ENCODE data around the gene LGI4. TPM values are rescaled to one million over a fixed set of nuclear protein-coding genes. Genes with fewer than 3 reads are reported as not detected.

The LGI4 gene
- polyA plus RNA-seq, 2 of the 4 experiments (the other 2 are of a cell fraction) = 0.06 to 0.09 TPM

GRCh38 chr19:35079826-35080225 lies 55.0 kb downstream of the LGI4 start:
- 49% methylated on average over 14 of the region's 14 CpGs for WGBS (ENCODE audit: missing lambda C conversion rate)
- DNase-seq (ENCODE audit: low read depth in 1 of 2, low spot score in 1 of 2) (no peak), FAIRE-seq (no peak), ATAC-seq (no peak)
- ChIA-PET CTCF (interaction anchor here (0.6 to 9.9 kb wide), 12 partner anchors 9 to 416 kb away, joined by 3 to 102 read pairs (median 9); partner anchors contain the start of gene LGI4), POLR2A (no interaction called here)
- TF ChIP-seq RFX5 (IDR thresholded peaks at IDR 0.05) (no peak), EHF (CRISPR knock-in tag; IDR thresholded peaks at IDR 0.05) (no peak), CBX8 (IDR thresholded peaks at IDR 0.05) (no peak), HDAC2 (IDR thresholded peaks at IDR 0.05) (no peak), EHMT2 (IDR thresholded peaks at IDR 0.05; ENCODE audit: low read depth) (no peak), HMGXB4 (CRISPR knock-in tag; IDR thresholded peaks at IDR 0.05; ENCODE audit: borderline replicate concordance) (no peak), POLR2AphosphoS2 (conservative IDR thresholded peaks at IDR 0.05; ENCODE audit: low read length) (no peak), RAD21 (conservative IDR thresholded peaks at IDR 0.05 in 1 of 2, IDR thresholded peaks at IDR 0.05 in 1 of 2) (no peak), FOSB (CRISPR knock-in tag; IDR thresholded peaks at IDR 0.05) (no peak), BHLHE40 (IDR thresholded peaks at IDR 0.05; ENCODE audit: low read depth, low read length) (no peak), HEYL (CRISPR knock-in tag; IDR thresholded peaks at IDR 0.05) (no peak), JUN (IDR thresholded peaks at IDR 0.05) (no peak), NFE2L2 (conservative IDR thresholded peaks at IDR 0.05; ENCODE audit: low read length) (no peak), CHD2 (IDR thresholded peaks at IDR 0.05; ENCODE audit: low read length, partially characterized antibody) (no peak)
- no peak overlapping the region for H3K27ac ChIP-seq
- no peak overlapping the region for H3K4me3 ChIP-seq
- H3K4me1 ChIP-seq = no peaks in the 10 kb centered on the region
- H3K9me3 ChIP-seq = peaks cover 5% of the 10 kb centered on the region; the same call in 1 of the 3 replicates
- no peak overlapping the region for H3K4me2 ChIP-seq

- no peak for FAIRE-seq
- Histone ChIP-seq H3K4me3 (no peak overlapping the region), H3K4me1 (no peaks in the 10 kb centered on the region), H3K27ac (no peak overlapping the region), H3K4me2 (no peak overlapping the region), H3K9me3 (peaks cover 4% of the 10 kb centered on the region; the same call in 1 of the 3 replicates)
- CTCF ChIA-PET = interaction anchor here (0.6 to 9.0 kb wide), 8 partner anchors 10 to 372 kb away, joined by 3 to 64 read pairs (median 4); partner anchors contain the start of genes FXYD5 and LGI4
- no peak for DNase-seq (ENCODE audit: low read depth in 1 of 2, low spot score in 1 of 2)
- ATAC-seq = peak in 1 of 2 experiments; percentile 16; a peak in 1 of 6 replicates
- POLR2A ChIA-PET = no interaction called here
- 62% methylated on average over 17 of the region's 17 CpGs for WGBS (ENCODE audit: missing lambda C conversion rate)
- TF ChIP-seq ATOH8 (CRISPR knock-in tag; IDR thresholded peaks at IDR 0.05; ENCODE audit: low read depth) (no peak), HOXB13 (CRISPR knock-in tag; IDR thresholded peaks at IDR 0.05; ENCODE audit: low read depth) (no peak), HEYL (CRISPR knock-in tag; IDR thresholded peaks at IDR 0.05) (no peak), NPAS2 (CRISPR knock-in tag; IDR thresholded peaks at IDR 0.05; ENCODE audit: borderline replicate concordance) (no peak), ZNF302 (CRISPR knock-in tag; IDR thresholded peaks at IDR 0.05) (no peak), NR3C1 (IDR thresholded peaks at IDR 0.05) (no peak)
Observed at GRCh38 chr19:35077411-35078223, 57.2 kb downstream of the LGI4 start.

- ATAC-seq = peak in 1 of 2 experiments; percentile 23; a peak in 2 of 6 replicates
- 46% methylated on average over 8 of the region's 8 CpGs for WGBS (ENCODE audit: missing lambda C conversion rate)
- ChIA-PET CTCF (interaction anchor here (1.0 to 9.0 kb wide), 3 partner anchors 9 to 372 kb away, joined by 3 to 64 read pairs (median 6); no protein-coding TSS in a partner anchor), POLR2A (no interaction called here)
- DNase-seq (ENCODE audit: low read depth in 1 of 2, low spot score in 1 of 2) = no peak
- no peak for FAIRE-seq
- Histone ChIP-seq H3K4me1 (no peaks in the 10 kb centered on the region), H3K4me2 (no peak overlapping the region), H3K4me3 (no peak overlapping the region), H3K27ac (no peak overlapping the region), H3K9me3 (no peaks in the 10 kb centered on the region)
- TF ChIP-seq E2F6 (IDR thresholded peaks at IDR 0.05; ENCODE audit: borderline replicate concordance, low read depth) (no peak), MYC (IDR thresholded peaks at IDR 0.05; ENCODE audit: borderline replicate concordance, low read length) (no peak), CTCF (IDR thresholded peaks at IDR 0.05) (no peak), HOXB13 (CRISPR knock-in tag; IDR thresholded peaks at IDR 0.05; ENCODE audit: low read depth) (no peak), KDM1A (IDR thresholded peaks at IDR 0.05; ENCODE audit: low read depth) (no peak), USF2 (IDR thresholded peaks at IDR 0.05) (no peak), RCOR1 (IDR thresholded peaks at IDR 0.05; ENCODE audit: low read depth, low read length) (no peak), FOSB (CRISPR knock-in tag; IDR thresholded peaks at IDR 0.05) (no peak), TP53 (CRISPR knock-in tag; IDR thresholded peaks at IDR 0.05) (no peak), CBX2 (IDR thresholded peaks at IDR 0.05; ENCODE audit: borderline replicate concordance, low read depth) (no peak)
Observed at GRCh38 chr19:35076657-35077056, 58.2 kb downstream of the LGI4 start.

Measured in A549 (cell line).